HG03460 (cell line): Measurements from ENCODE around the gene SFRP2.

Experiments used
- ATAC-seq: cut with Tn5 transposase; IDR thresholded peaks from one replicate; pipeline ENCODE4 v1.9.1; 2021; ENCODE audit not compliant: unreplicated experiment

Gene SFRP2

GRCh38 chr4:153788413-153789276 lies at the start of gene SFRP2:
SFRP2 (minus strand) TSS chr4:153789083; CDS start chr4:153788835, 248 bp downstream.
- no peak for ATAC-seq

GRCh38 chr4:153838564-153838963 lies 49.7 kb upstream of the SFRP2 start:
- no peak for ATAC-seq

GRCh38 chr4:153834901-153835300 lies 46.0 kb upstream of the SFRP2 start:
- no peak for ATAC-seq

GRCh38 chr4:153832720-153833287 lies 43.9 kb upstream of the SFRP2 start:
- no peak for ATAC-seq

- no peak for ATAC-seq
These were observed 43.2 kb upstream of the SFRP2 start for GRCh38 chr4:153832054-153832453.

- ATAC-seq = no peak
These were observed 42.4 kb upstream of the SFRP2 start for GRCh38 chr4:153831245-153831644.

- no peak for ATAC-seq
These were observed 36.8 kb upstream of the SFRP2 start for GRCh38 chr4:153825691-153826090.

- ATAC-seq = no peak
These were observed 36.2 kb upstream of the SFRP2 start for GRCh38 chr4:153825126-153825525.

GRCh38 chr4:153824501-153824900 lies 35.6 kb upstream of the SFRP2 start:
- ATAC-seq = no peak

GRCh38 chr4:153823483-153823882 lies 34.6 kb upstream of the SFRP2 start:
- no peak for ATAC-seq

GRCh38 chr4:153822316-153822715 lies 33.4 kb upstream of the SFRP2 start:
- no peak for ATAC-seq

- ATAC-seq = no peak
These were observed 28.6 kb upstream of the SFRP2 start for GRCh38 chr4:153817466-153817865.

GRCh38 chr4:153816542-153816941 lies 27.7 kb upstream of the SFRP2 start:
- no peak for ATAC-seq

GRCh38 chr4:153814789-153815188 lies 25.9 kb upstream of the SFRP2 start:
- no peak for ATAC-seq

- no peak for ATAC-seq
These were observed 21.3 kb upstream of the SFRP2 start for GRCh38 chr4:153809916-153810810.

GRCh38 chr4:153809307-153809706 lies 20.4 kb upstream of the SFRP2 start:
- ATAC-seq = no peak

- no peak for ATAC-seq
These were observed 19.3 kb upstream of the SFRP2 start for GRCh38 chr4:153808175-153808574.

GRCh38 chr4:153806073-153806472 lies 17.2 kb upstream of the SFRP2 start:
- no peak for ATAC-seq

GRCh38 chr4:153804722-153805121 lies 15.8 kb upstream of the SFRP2 start:
- no peak for ATAC-seq

GRCh38 chr4:153799694-153800074 lies 10.8 kb upstream of the SFRP2 start:
- no peak for ATAC-seq

GRCh38 chr4:153798901-153799693 lies 10.2 kb upstream of the SFRP2 start:
- ATAC-seq = no peak
